ENCODE data around the gene ERVMER34-1.

DNA sequence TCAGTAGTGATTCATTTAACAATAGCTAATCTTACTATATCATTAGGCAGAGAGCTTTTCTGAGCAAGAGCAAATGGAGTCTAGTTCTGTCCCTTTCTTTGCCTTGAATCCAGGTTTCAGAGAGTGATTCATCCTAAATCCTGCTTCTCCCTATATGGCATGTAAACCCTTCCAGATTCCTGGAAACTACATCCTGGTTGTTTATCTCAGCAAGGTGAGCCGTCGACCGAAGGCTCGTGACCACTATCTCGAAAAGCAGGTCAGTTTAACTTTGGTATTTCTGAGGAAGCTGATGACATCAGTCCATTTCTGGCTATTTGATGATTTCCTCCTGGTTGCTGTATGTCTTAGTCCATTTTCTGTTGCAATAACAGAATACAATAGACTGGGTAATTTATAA is 40.7 kb upstream of the ERVMER34-1 start:
- TF ChIP-seq CTCF (IDR thresholded peaks at IDR 0.05) (no peak), POLR2A (IDR thresholded peaks at IDR 0.05) (no peak)

All from heart left ventricle (tissue), 13 donors.